SK-N-SH (cell line): ENCODE results near the gene BMAL1.

Experiments
- MXI1 ChIP-seq: IDR thresholded peaks from 2 replicates; pipeline ENCODE4 v1.6.1; 2012; ENCODE audit warnings: mild to moderate bottlenecking, low read depth, low read length, improper control_type of control experiment
- SIN3A ChIP-seq: IDR thresholded peaks from 2 replicates; pipeline ENCODE4 v1.6.1; 2012; ENCODE audit warnings: low read depth, mild to moderate bottlenecking, low read length, moderate library complexity, borderline replicate concordance
- TF ChIP-seq, protein P1 (sequence below): IDR thresholded peaks from 2 replicates; pipeline ENCODE4 v1.4.0; 2012; ENCODE audit warnings: low read depth
- TF ChIP-seq, protein P2 (sequence below): fragments of 200-600 bp; sonication (generic); IDR thresholded peaks from 2 replicates; pipeline ENCODE4 v1.6.1; 2017; ENCODE audit warnings: antibody characterized with exemption, mild to moderate bottlenecking, moderate library complexity
- TF ChIP-seq, protein P3 (sequence below): IDR thresholded peaks from 2 replicates; pipeline ENCODE4 v1.6.1; 2012; ENCODE audit warnings: mild to moderate bottlenecking, low read depth, low read length, moderate library complexity

DNA sequence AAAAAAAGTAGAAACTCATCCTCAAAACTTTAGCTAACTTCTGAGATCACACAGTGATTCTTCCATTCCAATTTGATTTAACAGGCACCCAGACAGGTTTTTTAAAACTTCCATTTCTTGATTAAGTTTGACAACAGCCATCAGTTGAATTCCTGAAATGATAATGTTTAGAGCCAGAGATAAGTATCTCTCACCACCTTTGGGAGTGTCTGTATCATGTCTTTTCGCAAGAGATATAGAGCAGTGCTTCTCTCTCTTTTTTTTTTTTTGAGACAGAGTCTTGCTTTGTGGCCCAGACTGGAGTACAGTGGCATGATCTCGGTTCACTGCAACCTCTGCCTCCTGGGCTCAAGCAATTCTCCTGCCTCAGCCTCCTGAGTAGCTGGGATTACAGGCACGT lies 41.7 kb upstream of the BMAL1 start:
- TF ChIP-seq, protein P1, sequence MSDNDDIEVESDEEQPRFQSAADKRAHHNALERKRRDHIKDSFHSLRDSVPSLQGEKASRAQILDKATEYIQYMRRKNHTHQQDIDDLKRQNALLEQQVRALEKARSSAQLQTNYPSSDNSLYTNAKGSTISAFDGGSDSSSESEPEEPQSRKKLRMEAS: no peak
- TF ChIP-seq, protein P2, sequence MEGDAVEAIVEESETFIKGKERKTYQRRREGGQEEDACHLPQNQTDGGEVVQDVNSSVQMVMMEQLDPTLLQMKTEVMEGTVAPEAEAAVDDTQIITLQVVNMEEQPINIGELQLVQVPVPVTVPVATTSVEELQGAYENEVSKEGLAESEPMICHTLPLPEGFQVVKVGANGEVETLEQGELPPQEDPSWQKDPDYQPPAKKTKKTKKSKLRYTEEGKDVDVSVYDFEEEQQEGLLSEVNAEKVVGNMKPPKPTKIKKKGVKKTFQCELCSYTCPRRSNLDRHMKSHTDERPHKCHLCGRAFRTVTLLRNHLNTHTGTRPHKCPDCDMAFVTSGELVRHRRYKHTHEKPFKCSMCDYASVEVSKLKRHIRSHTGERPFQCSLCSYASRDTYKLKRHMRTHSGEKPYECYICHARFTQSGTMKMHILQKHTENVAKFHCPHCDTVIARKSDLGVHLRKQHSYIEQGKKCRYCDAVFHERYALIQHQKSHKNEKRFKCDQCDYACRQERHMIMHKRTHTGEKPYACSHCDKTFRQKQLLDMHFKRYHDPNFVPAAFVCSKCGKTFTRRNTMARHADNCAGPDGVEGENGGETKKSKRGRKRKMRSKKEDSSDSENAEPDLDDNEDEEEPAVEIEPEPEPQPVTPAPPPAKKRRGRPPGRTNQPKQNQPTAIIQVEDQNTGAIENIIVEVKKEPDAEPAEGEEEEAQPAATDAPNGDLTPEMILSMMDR: no peak
- TF ChIP-seq MXI1: no peak
- TF ChIP-seq, protein P3, sequence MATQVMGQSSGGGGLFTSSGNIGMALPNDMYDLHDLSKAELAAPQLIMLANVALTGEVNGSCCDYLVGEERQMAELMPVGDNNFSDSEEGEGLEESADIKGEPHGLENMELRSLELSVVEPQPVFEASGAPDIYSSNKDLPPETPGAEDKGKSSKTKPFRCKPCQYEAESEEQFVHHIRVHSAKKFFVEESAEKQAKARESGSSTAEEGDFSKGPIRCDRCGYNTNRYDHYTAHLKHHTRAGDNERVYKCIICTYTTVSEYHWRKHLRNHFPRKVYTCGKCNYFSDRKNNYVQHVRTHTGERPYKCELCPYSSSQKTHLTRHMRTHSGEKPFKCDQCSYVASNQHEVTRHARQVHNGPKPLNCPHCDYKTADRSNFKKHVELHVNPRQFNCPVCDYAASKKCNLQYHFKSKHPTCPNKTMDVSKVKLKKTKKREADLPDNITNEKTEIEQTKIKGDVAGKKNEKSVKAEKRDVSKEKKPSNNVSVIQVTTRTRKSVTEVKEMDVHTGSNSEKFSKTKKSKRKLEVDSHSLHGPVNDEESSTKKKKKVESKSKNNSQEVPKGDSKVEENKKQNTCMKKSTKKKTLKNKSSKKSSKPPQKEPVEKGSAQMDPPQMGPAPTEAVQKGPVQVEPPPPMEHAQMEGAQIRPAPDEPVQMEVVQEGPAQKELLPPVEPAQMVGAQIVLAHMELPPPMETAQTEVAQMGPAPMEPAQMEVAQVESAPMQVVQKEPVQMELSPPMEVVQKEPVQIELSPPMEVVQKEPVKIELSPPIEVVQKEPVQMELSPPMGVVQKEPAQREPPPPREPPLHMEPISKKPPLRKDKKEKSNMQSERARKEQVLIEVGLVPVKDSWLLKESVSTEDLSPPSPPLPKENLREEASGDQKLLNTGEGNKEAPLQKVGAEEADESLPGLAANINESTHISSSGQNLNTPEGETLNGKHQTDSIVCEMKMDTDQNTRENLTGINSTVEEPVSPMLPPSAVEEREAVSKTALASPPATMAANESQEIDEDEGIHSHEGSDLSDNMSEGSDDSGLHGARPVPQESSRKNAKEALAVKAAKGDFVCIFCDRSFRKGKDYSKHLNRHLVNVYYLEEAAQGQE: no peak
- no peak for TF ChIP-seq SIN3A
